Gastrocnemius medialis (tissue), 4 donors: ENCODE measurements around the gene ITPR2.

Experiments used
- CTCF ChIP-seq, 5 experiments: fragments of 450-650 bp in 3 of 5; fragments of 200-600 bp in 2 of 5; sonication (generic) in 2 of 5; IDR thresholded peaks in 4 of 5; conservative IDR thresholded peaks in 1 of 5; 1 replicate in 4 of 5; 2 replicates in 1 of 5; pipeline ENCODE4 v1.5.1; 2016 to 2019; ENCODE audit warnings: antibody characterized with exemption in 5 of 5, mild to moderate bottlenecking in 3 of 5, moderate library complexity in 3 of 5
- POLR2A ChIP-seq, 2 donors: fragments of 450-650 bp; IDR thresholded peaks; one replicate each; pipeline ENCODE4 v1.6.1; 2017; ENCODE audit warnings: antibody characterized with exemption in 2 of 2, mild to moderate bottlenecking in 2 of 2, moderate library complexity in 2 of 2

- no peak for TF ChIP-seq CTCF (IDR thresholded peaks at IDR 0.05 in 4 of 5, conservative IDR thresholded peaks at IDR 0.05 in 1 of 5)
- no peak for TF ChIP-seq POLR2A (IDR thresholded peaks at IDR 0.05)
These were observed 184.4 kb downstream of the ITPR2 start for GRCh38 chr12:26648584-26648983.
